GM19025 (cell line): ENCODE measurements around the gene ATRIP.
"Not testable (repeated sequence)": the region's sequence is repeated elsewhere in the genome, so short reads cannot be mapped to it uniquely, and the experiment has no call there.

Experiments
- ATAC-seq: cut with Tn5 transposase; IDR thresholded peaks from one replicate; pipeline ENCODE4 v1.9.1; 2021; ENCODE audit warnings: mild to moderate bottlenecking, low read depth, moderate library complexity; ENCODE audit not compliant: unreplicated experiment

ATRIP gene

GRCh38 chr3:48466386-48467109 lies 20.0 kb downstream of the ATRIP start:
- no peak for ATAC-seq

DNA sequence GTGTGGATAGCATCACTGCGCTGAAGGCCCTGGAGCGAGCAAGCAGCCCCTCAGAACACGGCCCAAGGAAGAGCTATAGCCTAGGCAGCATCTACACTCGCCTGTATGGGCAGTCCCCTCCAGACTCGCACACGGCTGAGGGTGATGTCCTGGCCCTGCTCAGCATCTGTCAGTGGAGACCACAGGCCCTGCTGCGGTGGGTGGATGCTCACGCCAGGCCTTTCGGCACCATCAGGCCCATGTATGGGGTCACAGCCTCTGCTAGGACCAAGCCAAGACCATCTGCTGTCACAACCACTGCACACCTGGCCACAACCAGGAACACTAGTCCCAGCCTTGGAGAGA lies 20.5 kb downstream of the ATRIP start:
- ATAC-seq = no peak

- ATAC-seq = no peak
These were observed 21.1 kb downstream of the ATRIP start for GRCh38 chr3:48467473-48468267.

GRCh38 chr3:48468329-48468731 lies 21.8 kb downstream of the ATRIP start:
- no peak for ATAC-seq

GRCh38 chr3:48469046-48469915 lies 22.7 kb downstream of the ATRIP start:
- no peak for ATAC-seq

DNA sequence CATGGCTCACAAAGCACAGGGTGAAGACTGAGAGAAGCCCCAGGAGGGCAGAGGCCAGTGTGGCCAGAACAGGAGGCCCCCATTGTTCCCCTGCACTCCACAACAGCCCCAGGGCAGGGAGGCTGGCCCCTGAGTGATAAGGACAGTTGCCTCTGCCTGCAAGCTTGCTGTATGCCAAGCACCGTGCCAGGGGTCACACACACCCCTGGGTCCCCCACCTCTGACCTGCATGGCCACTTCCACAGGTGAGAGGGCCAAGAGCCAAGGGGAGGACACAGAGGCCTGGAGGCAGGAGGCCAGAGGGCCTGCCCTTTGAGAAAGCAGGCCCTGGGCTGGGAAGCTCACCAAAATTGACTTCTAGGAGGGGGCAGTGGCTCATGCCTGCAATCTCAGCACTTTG lies 23.7 kb downstream of the ATRIP start:
- no peak for ATAC-seq

DNA sequence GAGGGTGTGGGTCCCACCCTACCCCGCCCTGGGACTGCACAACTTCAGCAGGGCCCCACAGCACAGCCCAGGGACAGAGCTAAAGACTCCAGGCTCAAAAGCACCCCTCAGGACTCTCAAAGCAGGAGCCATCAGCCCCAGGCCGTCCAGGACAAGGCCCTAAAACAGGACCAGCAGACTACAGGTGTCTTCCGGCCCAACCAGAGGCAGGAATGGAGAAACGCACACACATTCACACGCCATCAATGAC lies 26.1 kb downstream of the ATRIP start:
- peak; percentile 6 for ATAC-seq

DNA sequence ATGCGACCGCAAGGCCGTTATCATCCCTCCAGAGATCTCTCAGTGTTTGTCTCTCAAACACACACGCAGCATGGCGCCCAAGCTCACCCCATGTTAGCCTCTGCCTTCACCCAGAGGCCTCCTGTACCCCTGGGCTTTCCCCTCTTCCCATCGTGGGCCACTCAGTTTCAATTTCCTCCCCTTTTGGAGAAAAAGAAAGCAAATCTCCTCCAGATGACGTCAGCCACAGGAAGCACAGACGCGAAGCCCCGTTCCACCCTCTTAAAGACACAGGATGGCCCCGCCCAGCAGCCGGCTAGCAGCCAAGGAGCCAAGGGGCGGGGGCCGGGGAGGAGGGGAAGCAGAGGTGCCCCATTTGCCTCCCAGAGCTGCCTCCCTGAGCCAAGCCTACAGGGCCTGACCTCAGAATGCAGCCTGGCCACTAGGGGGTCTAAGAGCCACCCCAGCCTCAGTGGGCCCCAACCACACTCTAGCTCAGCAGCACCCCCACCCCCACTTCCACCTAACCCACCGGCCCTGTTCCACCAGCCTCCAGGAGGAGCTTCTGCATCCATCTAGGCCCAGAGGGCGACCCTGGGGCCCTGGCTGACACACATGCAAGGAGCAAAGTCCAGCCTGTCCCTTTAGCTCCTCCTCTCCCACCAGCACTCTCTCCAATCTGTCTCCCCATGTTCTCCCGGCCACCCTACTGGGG lies 26.5 kb downstream of the ATRIP start:
- peak; percentile 84 for ATAC-seq

DNA sequence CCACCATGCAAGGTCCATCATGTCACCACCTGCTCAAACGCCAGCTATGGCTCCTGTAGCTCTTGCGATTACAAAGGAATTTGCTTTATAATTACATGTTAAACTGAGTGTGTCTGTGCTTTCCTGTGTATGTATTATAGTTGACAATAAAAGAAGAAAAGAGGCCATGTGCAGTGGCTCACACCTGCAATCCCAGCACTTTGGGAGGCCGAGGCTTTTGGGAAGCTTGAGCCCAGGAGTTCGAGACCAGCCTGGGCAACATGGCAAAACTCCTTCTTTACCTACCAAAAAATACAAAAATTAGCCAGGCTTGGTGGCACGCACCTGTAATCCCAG lies 27.0 kb downstream of the ATRIP start:
- ATAC-seq = no peak

- not testable (repeated sequence) for ATAC-seq
These were observed 27.5 kb downstream of the ATRIP start for GRCh38 chr3:48474031-48474430.

DNA sequence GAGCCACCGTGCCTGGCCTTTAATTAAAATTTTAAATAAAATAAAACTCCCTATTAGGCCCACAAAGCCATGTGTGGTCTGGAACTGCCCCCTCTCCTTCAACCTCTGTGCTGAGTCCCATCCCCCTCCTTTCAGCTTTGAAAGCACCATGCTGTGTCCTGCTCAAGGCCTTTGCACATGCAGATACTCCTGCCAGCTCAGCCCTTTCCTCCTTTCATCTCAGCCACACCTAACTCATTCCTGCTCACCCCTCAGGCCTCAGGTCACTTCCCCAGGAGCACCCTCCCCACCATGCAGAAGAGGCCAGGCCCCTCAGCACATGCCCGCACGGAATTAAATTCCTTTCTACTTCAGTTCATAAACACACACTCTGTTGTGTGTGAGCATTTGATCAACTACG lies 28.1 kb downstream of the ATRIP start:
- no peak for ATAC-seq

DNA sequence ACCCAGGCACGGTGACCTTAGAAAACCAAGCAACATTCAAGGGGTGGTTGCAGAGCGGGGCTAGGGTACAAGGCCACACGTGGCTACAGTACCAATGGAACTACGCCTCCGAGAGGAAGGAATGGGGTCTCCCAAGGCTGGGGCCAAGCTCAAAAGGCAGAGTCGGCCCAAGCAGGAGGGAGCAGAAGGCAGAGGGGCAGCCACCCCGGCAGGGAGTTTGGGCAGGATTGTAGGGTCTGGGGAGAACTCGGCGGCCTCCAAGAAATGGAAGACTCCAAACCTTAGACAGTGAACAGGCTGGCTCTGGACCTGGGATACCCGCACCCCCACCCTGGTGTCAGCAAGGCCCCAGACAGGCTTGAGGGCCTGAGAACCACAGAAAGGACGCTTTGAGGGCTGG lies 28.7 kb downstream of the ATRIP start:
- ATAC-seq = no peak

GRCh38 chr3:48476426-48477053 lies 30.0 kb downstream of the ATRIP start:
- ATAC-seq = no peak

DNA sequence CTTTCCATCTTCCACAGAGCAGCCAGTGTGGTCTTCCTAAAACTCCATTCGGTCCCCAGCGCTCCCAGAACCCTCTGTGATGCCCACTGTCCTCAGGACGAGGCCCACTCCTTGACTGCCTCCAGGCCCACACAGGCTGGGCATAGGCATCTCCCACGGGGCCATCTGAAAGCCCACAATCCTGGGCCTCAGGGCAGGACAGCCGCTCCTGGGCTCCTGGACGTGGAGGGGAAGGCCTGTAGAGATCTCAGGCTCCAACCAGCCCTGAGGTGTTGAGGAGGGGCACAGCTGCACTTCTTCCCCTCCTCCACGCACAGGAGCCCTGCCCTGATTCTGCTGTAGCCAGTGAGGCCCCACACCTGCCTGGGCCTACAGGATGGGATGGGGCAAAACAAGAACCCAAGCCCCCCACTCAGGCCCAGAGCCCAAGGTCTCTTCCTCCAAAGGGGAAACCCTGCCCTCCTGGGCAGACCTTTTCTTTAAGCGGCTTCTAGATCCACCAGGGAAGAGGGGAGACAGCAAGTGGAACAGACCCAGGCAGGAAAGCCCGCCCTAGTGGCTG lies 31.5 kb downstream of the ATRIP start:
- ATAC-seq = no peak

- no peak for ATAC-seq
These were observed 32.4 kb downstream of the ATRIP start for GRCh38 chr3:48478626-48479555.

DNA sequence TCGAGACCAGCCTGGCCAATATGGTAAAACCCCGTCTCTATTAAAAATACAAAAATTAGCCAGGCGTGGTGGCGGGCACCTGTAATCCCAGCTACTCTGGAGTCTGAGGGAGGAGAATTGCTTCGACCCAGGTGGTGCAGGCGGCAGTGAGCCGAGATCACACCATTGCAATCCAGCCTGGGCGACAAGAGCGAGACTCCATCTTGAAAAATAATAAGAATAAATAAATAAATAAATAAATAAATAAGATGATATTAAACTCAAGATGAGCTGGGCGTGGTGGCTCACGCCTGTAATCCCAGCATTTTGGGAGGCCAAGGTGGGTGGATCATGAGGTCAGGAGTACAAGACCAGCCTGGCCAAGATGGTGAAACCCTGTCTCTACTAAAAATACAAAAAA lies 34.4 kb downstream of the ATRIP start:
- not testable (repeated sequence) for ATAC-seq

- not testable (repeated sequence) for ATAC-seq
These were observed 36.3 kb downstream of the ATRIP start for GRCh38 chr3:48482822-48483221.

DNA sequence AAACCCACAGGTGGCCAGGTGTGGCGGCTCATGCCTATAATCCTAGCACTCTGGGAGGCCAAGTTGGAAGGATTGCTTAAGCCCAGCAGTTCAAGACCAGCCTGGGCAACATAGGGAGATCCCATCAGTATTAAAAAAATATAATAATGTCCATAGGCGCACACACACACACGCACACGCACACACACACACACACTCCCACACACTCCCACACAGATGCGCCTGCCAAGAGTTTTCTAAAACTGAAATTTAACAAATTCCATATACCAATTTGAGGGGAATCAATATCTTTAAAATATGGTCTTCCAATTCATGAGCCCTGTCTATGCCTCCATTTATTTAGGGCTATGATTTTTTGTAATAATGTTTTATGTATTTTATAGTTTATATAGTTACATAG lies 40.4 kb downstream of the ATRIP start:
- ATAC-seq = no peak
